ENCODE results near the gene SPOCD1. TPM values are rescaled to one million over a fixed set of nuclear protein-coding genes. Genes with fewer than 3 reads are reported as not detected.

SPOCD1 gene
- total RNA-seq, 1 donor from 2014 or later = not detected

- H3K27ac ChIP-seq (ENCODE audit: low read depth, low read length) = no peak overlapping the region
- H3K4me3 ChIP-seq (ENCODE audit: low read length in 3 of 3) = no peak overlapping the region
- no peaks in the 10 kb centered on the region for H3K36me3 ChIP-seq (ENCODE audit: control insufficient read depth in 3 of 3, insufficient read depth in 3 of 3, low read length in 3 of 3)
- H3K4me1 ChIP-seq (ENCODE audit: control insufficient read depth in 3 of 3, insufficient read depth in 3 of 3, low read length in 3 of 3) = peaks cover 0 to 10% (median under 1%) of the 10 kb centered on the region in 3 donors
- no peaks in the 10 kb centered on the region for H3K27me3 ChIP-seq (ENCODE audit: control insufficient read depth in 3 of 3, insufficient read depth in 3 of 3, low read length in 3 of 3)
- H3K9ac ChIP-seq (ENCODE audit: low read depth in 1 of 3, low read length in 3 of 3) = no peak overlapping the region
- no peaks in the 10 kb centered on the region for H3K9me3 ChIP-seq (ENCODE audit: control insufficient read depth in 3 of 3, low read length in 3 of 3)
Measured at GRCh38 chr1:31745096-31745945, 70.5 kb downstream of the SPOCD1 start.

- H3K27ac ChIP-seq (ENCODE audit: low read depth, low read length) = no peak overlapping the region
- peaks cover 0 to 7% (median 0%) of the 10 kb centered on the region in 3 donors for H3K4me1 ChIP-seq (ENCODE audit: control insufficient read depth in 3 of 3, insufficient read depth in 3 of 3, low read length in 3 of 3)
- H3K9ac ChIP-seq (ENCODE audit: low read depth in 1 of 3, low read length in 3 of 3) = no peak overlapping the region
- H3K36me3 ChIP-seq (ENCODE audit: control insufficient read depth in 3 of 3, insufficient read depth in 3 of 3, low read length in 3 of 3) = no peaks in the 10 kb centered on the region
- no peaks in the 10 kb centered on the region for H3K9me3 ChIP-seq (ENCODE audit: control insufficient read depth in 3 of 3, low read length in 3 of 3)
- no peak overlapping the region for H3K4me3 ChIP-seq (ENCODE audit: low read length in 3 of 3)
- no peaks in the 10 kb centered on the region for H3K27me3 ChIP-seq (ENCODE audit: control insufficient read depth in 3 of 3, insufficient read depth in 3 of 3, low read length in 3 of 3)
Measured at GRCh38 chr1:31744165-31744888, 71.5 kb downstream of the SPOCD1 start.

GRCh38 chr1:31742462-31743212 is 73.2 kb downstream of the SPOCD1 start:
- Histone ChIP-seq H3K9me3 (ENCODE audit: control insufficient read depth in 3 of 3, low read length in 3 of 3) (no peaks in the 10 kb centered on the region), H3K27me3 (ENCODE audit: control insufficient read depth in 3 of 3, insufficient read depth in 3 of 3, low read length in 3 of 3) (no peaks in the 10 kb centered on the region), H3K36me3 (ENCODE audit: control insufficient read depth in 3 of 3, insufficient read depth in 3 of 3, low read length in 3 of 3) (no peaks in the 10 kb centered on the region), H3K4me1 (ENCODE audit: control insufficient read depth in 3 of 3, insufficient read depth in 3 of 3, low read length in 3 of 3) (peaks cover 0 to 7% (median 0%) of the 10 kb centered on the region in 3 donors), H3K9ac (ENCODE audit: low read depth in 1 of 3, low read length in 3 of 3) (no peak overlapping the region), H3K4me3 (ENCODE audit: low read length in 3 of 3) (no peak overlapping the region), H3K27ac (ENCODE audit: low read depth, low read length) (no peak overlapping the region)

Small RNAs within 50 kb of the gene (small RNA-seq; reads per million reads assigned to genes)
- not detected for gene MIR4254

Other genes starting within 250 kb of the SPOCD1 start
- 17.2 TPM for gene TINAGL1, start 239.5 kb downstream of the SPOCD1 start, total RNA-seq
- not detected for gene HCRTR1, start 198.3 kb downstream of the SPOCD1 start, total RNA-seq
- gene PEF1, start 171.1 kb downstream of the SPOCD1 start, total RNA-seq = 44.9 TPM
- gene COL16A1, start 112.0 kb downstream of the SPOCD1 start, total RNA-seq = 91.9 TPM
- 6.3 TPM for gene ADGRB2, start 51.7 kb downstream of the SPOCD1 start, total RNA-seq
- gene PTP4A2, start 122.3 kb upstream of the SPOCD1 start, total RNA-seq = 457 TPM
- gene KHDRBS1, start 197.8 kb upstream of the SPOCD1 start, total RNA-seq = 48.5 TPM

All from skeletal muscle tissue (tissue), 5 donors.